Measurements from ENCODE around the gene RGS16.

GRCh38 chr1:182556279-182556678, 47.9 kb downstream of the RGS16 start:
- TF ChIP-seq CTCF (IDR thresholded peaks at IDR 0.05) (no peak), POLR2A (IDR thresholded peaks at IDR 0.05) (no peak)

Data from prostate gland (tissue), 2 donors.